H1 (cell line): ENCODE data around the gene HAGH. TPM values are rescaled to one million over a fixed set of nuclear protein-coding genes. Genes with fewer than 3 reads are reported as not detected.

Experiments used
- CBX8 ChIP-seq: fragments of 300-800, 300-1000 bp; sonication (generic); IDR thresholded peaks from 2 replicates; pipeline ENCODE4 v1.7.1; 2016; ENCODE audit warnings: low read depth, low read length, borderline replicate concordance
- CEBPB ChIP-seq: IDR thresholded peaks from 2 replicates; pipeline ENCODE4 v1.6.1; 2012; ENCODE audit warnings: low read depth, low read length
- CHD1 ChIP-seq: IDR thresholded peaks from 2 replicates; pipeline ENCODE4 v1.6.1; 2012; ENCODE audit warnings: low read depth, low read length, improper control_type of control experiment
- JUND ChIP-seq: IDR thresholded peaks from 2 replicates; pipeline ENCODE4 v1.6.1; 2011; ENCODE audit warnings: mild to moderate bottlenecking, improper control_type of control experiment, low read length
- KDM5A ChIP-seq: fragments of 200-600 bp; IDR thresholded peaks from 2 replicates; pipeline ENCODE4 v1.7.1; 2012; ENCODE audit warnings: mild to moderate bottlenecking, low read length, inconsistent platforms, mixed read lengths
- NRF1 ChIP-seq: IDR thresholded peaks from 2 replicates; pipeline ENCODE4 v1.6.1; 2011; ENCODE audit warnings: mild to moderate bottlenecking, low read depth, low read length, improper control_type of control experiment
- POU5F1 ChIP-seq: IDR thresholded peaks from 2 replicates; pipeline ENCODE4 v1.6.1; 2011; ENCODE audit warnings: low read depth, mild to moderate bottlenecking, low read length, moderate library complexity
- RNF2 ChIP-seq: fragments of 200-900, 300-1000 bp; sonication (generic); IDR thresholded peaks from 2 replicates; pipeline ENCODE4 v1.7.1; 2016; ENCODE audit warnings: borderline replicate concordance, low read depth, mild to moderate bottlenecking, antibody characterized with exemption, low read length; ENCODE audit not compliant: poor library complexity, severe bottlenecking; ENCODE audit errors: missing control alignments
- RXRA ChIP-seq: IDR thresholded peaks from 2 replicates; pipeline ENCODE4 v1.6.1; 2011; ENCODE audit warnings: low read depth, mild to moderate bottlenecking, low read length, moderate library complexity; ENCODE audit not compliant: insufficient read depth
- SP1 ChIP-seq: IDR thresholded peaks from 2 replicates; pipeline ENCODE4 v1.6.1; 2011; ENCODE audit warnings: low read depth, low read length
- YY1 ChIP-seq: IDR thresholded peaks from 2 replicates; pipeline ENCODE4 v1.6.1; 2011; ENCODE audit warnings: low read depth, mild to moderate bottlenecking, low read length
- polyA plus RNA-seq, 7 experiments: library from polyadenylated mRNA; depleted of rRNA in 3 of 7; stranded (reverse) in 5 of 7; unstranded in 2 of 7; fragments of >200 nt in 5 of 7; fragments of 200-250 nt in 2 of 7; gene quantifications; 1 replicate in 5 of 7; 2 replicates in 1 of 7; 4 replicates in 1 of 7; pipeline versions ENCODE4 v1.2.1 to v1.2.3, GENCODE V29; 2011 to 2013; ENCODE audit warnings: missing spikeins in 2 of 7, mixed read lengths in 2 of 7
- total RNA-seq: library from RNA; stranded (reverse); fragmentation: NEBNext Ultra II Directional; extraction: Animal tissue kit (Norgen Biotek cat#: 25700); gene quantifications from 2 replicates; pipeline ENCODE4 v1.2.1, GENCODE V29; 2021

The HAGH gene
- total and polyA plus RNA-seq, 2 of the 8 experiments (the other 6 are each of a cell fraction or from before 2014, with no cell fraction given): 28.7 to 40.6 TPM

DNA sequence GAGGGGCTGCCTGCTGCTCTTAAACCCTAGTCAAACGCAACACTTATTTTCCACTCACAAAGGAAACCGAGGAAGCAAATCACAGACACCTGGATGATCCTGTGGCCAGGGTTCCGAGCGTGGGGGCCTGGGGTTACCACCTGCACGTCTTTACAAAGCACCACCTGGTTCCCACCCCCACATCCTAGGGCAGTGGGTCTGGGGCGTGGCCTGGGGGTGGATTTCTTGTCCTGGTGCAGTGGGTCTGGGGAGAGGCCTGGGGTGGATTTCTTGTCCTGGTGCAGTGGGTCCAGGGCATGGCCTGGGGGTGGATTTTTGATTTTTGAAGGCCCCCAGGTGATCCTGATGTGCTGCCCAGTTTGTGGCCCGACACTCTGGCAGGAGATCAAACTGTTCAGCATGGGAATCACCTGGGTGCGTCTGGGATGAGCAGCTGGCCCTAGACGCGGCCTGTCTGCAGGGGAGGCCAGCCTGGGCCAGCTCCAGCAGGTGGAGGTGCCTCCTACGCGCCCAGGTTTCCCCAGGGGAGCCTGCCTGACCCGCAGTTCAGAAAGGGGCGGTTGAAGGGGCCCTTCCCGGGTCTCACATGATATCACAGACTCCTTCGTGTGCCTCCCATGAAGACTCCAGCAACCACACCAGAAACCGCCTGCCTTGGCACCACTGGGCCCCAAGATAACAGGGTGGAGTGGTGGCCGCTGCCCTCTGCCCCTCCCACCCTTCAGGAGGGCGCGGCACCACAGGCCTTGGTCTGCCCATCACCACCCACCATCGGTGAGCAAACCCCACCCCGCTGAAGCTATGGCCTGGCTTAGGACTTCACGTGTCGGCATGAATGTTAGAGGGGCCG, 6.3 kb downstream of the HAGH start (continued):
- no peak for TF ChIP-seq RXRA
- no peak for TF ChIP-seq CHD1
- no peak for TF ChIP-seq POU5F1
- no peak for TF ChIP-seq NRF1
- no peak for TF ChIP-seq KDM5A
- no peak for TF ChIP-seq CEBPB
- TF ChIP-seq JUND: no peak
- TF ChIP-seq SP1: no peak
- TF ChIP-seq CBX8: no peak
- no peak for TF ChIP-seq YY1
- TF ChIP-seq RNF2: no peak
